ENCODE data around the gene BCL11A. TPM values are rescaled to one million over a fixed set of nuclear protein-coding genes. Genes with fewer than 3 reads are reported as not detected.

The BCL11A gene
- total RNA-seq, 1 donor from 2014 or later = 29.8 TPM

DNA sequence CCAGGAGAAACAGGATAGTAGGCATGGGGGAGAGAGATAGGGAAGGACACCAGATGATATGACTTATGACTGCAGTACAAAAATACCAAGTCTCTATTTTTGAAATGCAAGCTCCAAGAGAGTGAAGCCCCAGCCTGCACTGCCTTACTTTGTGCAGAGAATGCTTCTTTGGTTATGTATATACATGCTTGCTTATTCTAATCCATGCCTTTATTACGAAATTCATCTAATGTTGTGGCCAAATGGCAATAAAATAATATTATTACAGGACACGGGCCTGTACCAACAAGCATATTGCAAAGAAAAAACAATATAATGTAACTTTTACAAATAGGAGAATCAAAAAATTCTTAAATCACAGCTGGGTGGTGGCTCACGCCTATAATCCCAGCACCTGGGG lies 110.8 kb downstream of the BCL11A start:
- no peak overlapping the region for H3K27ac ChIP-seq (ENCODE audit: low read depth, low read length)
- H3K4me2 ChIP-seq (ENCODE audit: low read length) = no peak overlapping the region
- H3K4me3 ChIP-seq (ENCODE audit: insufficient read depth, low read depth, low read length) = no peak overlapping the region
- TF ChIP-seq, protein P1, sequence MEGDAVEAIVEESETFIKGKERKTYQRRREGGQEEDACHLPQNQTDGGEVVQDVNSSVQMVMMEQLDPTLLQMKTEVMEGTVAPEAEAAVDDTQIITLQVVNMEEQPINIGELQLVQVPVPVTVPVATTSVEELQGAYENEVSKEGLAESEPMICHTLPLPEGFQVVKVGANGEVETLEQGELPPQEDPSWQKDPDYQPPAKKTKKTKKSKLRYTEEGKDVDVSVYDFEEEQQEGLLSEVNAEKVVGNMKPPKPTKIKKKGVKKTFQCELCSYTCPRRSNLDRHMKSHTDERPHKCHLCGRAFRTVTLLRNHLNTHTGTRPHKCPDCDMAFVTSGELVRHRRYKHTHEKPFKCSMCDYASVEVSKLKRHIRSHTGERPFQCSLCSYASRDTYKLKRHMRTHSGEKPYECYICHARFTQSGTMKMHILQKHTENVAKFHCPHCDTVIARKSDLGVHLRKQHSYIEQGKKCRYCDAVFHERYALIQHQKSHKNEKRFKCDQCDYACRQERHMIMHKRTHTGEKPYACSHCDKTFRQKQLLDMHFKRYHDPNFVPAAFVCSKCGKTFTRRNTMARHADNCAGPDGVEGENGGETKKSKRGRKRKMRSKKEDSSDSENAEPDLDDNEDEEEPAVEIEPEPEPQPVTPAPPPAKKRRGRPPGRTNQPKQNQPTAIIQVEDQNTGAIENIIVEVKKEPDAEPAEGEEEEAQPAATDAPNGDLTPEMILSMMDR (IDR thresholded peaks at IDR 0.05; ENCODE audit: insufficient read depth, low read depth, low read length) = no peak
- no peak for TF ChIP-seq EZH2 (IDR thresholded peaks at IDR 0.05; ENCODE audit: insufficient read depth, low read length)
- H3K9me3 ChIP-seq (ENCODE audit: insufficient read depth, low read depth, low read length) = no peaks in the 10 kb centered on the region
- no peak for FAIRE-seq
- no peaks in the 10 kb centered on the region for H3K27me3 ChIP-seq (ENCODE audit: insufficient read depth, low read length)
- no peaks in the 10 kb centered on the region for H3K4me1 ChIP-seq (ENCODE audit: insufficient read depth, low read length)
- H2AFZ ChIP-seq (ENCODE audit: low read depth, low read length) = no peak overlapping the region
- no peak overlapping the region for H3K27ac Mint-ChIP-seq (ENCODE audit: unreplicated experiment)
- H3K9me3 Mint-ChIP-seq (ENCODE audit: unreplicated experiment) = no peaks in the 10 kb centered on the region
- no peaks in the 10 kb centered on the region for H3K36me3 ChIP-seq (ENCODE audit: insufficient read depth, low read length)
- no peaks in the 10 kb centered on the region for H3K36me3 Mint-ChIP-seq (ENCODE audit: low read depth, unreplicated experiment)
- peaks cover 4% of the 10 kb centered on the region for H3K27me3 Mint-ChIP-seq (ENCODE audit: low read depth, unreplicated experiment)
- H3K4me3 Mint-ChIP-seq (ENCODE audit: unreplicated experiment) = no peak overlapping the region
- no peaks in the 10 kb centered on the region for H3K79me2 ChIP-seq (ENCODE audit: insufficient read depth, low read length)
- H4K20me1 ChIP-seq (ENCODE audit: insufficient read depth, low read length) = no peaks in the 10 kb centered on the region
- no peak overlapping the region for H3K9ac ChIP-seq (ENCODE audit: low read length)
- no peak for DNase-seq (ENCODE audit: low read depth)
- no peaks in the 10 kb centered on the region for H3K4me1 Mint-ChIP-seq (ENCODE audit: low read depth, unreplicated experiment)

DNA sequence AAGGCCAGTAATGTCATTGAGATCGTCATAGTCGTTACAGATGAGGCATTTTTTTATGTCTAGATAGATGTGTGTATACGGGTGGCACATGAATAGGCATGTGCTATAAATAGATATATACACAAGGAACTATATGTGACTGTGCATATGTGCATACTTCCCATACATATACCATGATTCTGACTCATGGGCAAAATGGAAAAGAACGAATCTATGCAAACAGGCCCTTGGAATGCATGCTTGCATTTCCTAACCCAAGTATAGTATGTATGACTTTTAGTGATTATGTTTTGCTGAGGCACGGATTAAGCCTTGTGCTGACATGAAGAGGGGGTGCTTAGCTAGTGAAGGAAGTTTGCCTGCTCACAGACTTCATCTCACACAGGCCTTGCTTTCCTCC lies 111.7 kb downstream of the BCL11A start:
- Mint-ChIP-seq H3K9me3 (ENCODE audit: unreplicated experiment) (no peaks in the 10 kb centered on the region), H3K27ac (ENCODE audit: unreplicated experiment) (no peak overlapping the region), H3K27me3 (ENCODE audit: low read depth, unreplicated experiment) (peaks cover 4% of the 10 kb centered on the region), H3K4me3 (ENCODE audit: unreplicated experiment) (no peak overlapping the region), H3K4me1 (ENCODE audit: low read depth, unreplicated experiment) (no peaks in the 10 kb centered on the region), H3K36me3 (ENCODE audit: low read depth, unreplicated experiment) (no peaks in the 10 kb centered on the region)
- TF ChIP-seq EZH2 (IDR thresholded peaks at IDR 0.05; ENCODE audit: insufficient read depth, low read length) = no peak
- TF ChIP-seq, protein P1 (IDR thresholded peaks at IDR 0.05; ENCODE audit: insufficient read depth, low read depth, low read length) = no peak
- no peaks in the 10 kb centered on the region for H3K27me3 ChIP-seq (ENCODE audit: insufficient read depth, low read length)
- DNase-seq (ENCODE audit: low read depth) (no peak), FAIRE-seq (no peak)
- no peaks in the 10 kb centered on the region for H4K20me1 ChIP-seq (ENCODE audit: insufficient read depth, low read length)
- no peak overlapping the region for H2AFZ ChIP-seq (ENCODE audit: low read depth, low read length)
- H3K9me3 ChIP-seq (ENCODE audit: insufficient read depth, low read depth, low read length) = no peaks in the 10 kb centered on the region
- no peaks in the 10 kb centered on the region for H3K36me3 ChIP-seq (ENCODE audit: insufficient read depth, low read length)
- no peak overlapping the region for H3K4me2 ChIP-seq (ENCODE audit: low read length)
- no peaks in the 10 kb centered on the region for H3K4me1 ChIP-seq (ENCODE audit: insufficient read depth, low read length)
- no peaks in the 10 kb centered on the region for H3K79me2 ChIP-seq (ENCODE audit: insufficient read depth, low read length)
- no peak overlapping the region for H3K9ac ChIP-seq (ENCODE audit: low read length)
- no peak overlapping the region for H3K4me3 ChIP-seq (ENCODE audit: insufficient read depth, low read depth, low read length)
- no peak overlapping the region for H3K27ac ChIP-seq (ENCODE audit: low read depth, low read length)

DNA sequence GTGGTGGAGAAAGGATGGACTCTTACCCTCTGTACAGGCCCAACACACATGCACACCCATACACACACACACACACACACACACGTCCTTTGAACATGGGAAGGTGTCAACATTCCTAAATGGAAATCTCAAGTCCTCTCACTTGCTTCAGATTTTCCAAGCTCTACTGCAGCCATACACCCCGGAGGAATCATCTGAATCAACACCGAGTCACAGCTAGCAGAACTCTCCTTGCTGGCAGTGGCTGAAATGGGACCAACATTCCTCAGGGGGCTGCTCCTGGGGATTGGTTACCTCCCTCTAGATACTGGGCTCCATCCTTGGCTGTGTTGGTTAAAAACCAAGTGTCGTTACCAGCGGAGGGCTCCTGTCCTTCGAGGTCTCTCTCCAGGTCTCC lies 112.7 kb downstream of the BCL11A start:
- Histone ChIP-seq H2AFZ (ENCODE audit: low read depth, low read length) (no peak overlapping the region), H3K27me3 (ENCODE audit: insufficient read depth, low read length) (no peaks in the 10 kb centered on the region), H3K79me2 (ENCODE audit: insufficient read depth, low read length) (no peaks in the 10 kb centered on the region), H3K4me3 (ENCODE audit: insufficient read depth, low read depth, low read length) (no peak overlapping the region), H3K27ac (ENCODE audit: low read depth, low read length) (no peak overlapping the region), H3K4me1 (ENCODE audit: insufficient read depth, low read length) (no peaks in the 10 kb centered on the region), H4K20me1 (ENCODE audit: insufficient read depth, low read length) (no peaks in the 10 kb centered on the region), H3K9ac (ENCODE audit: low read length) (no peak overlapping the region), H3K36me3 (ENCODE audit: insufficient read depth, low read length) (no peaks in the 10 kb centered on the region), H3K9me3 (ENCODE audit: insufficient read depth, low read depth, low read length) (no peaks in the 10 kb centered on the region), H3K4me2 (ENCODE audit: low read length) (no peak overlapping the region)
- Mint-ChIP-seq H3K27me3 (ENCODE audit: low read depth, unreplicated experiment) (no peaks in the 10 kb centered on the region), H3K4me3 (ENCODE audit: unreplicated experiment) (no peak overlapping the region), H3K36me3 (ENCODE audit: low read depth, unreplicated experiment) (no peaks in the 10 kb centered on the region), H3K9me3 (ENCODE audit: unreplicated experiment) (no peaks in the 10 kb centered on the region), H3K27ac (ENCODE audit: unreplicated experiment) (no peak overlapping the region), H3K4me1 (ENCODE audit: low read depth, unreplicated experiment) (no peaks in the 10 kb centered on the region)
- TF ChIP-seq, protein P1 (IDR thresholded peaks at IDR 0.05; ENCODE audit: insufficient read depth, low read depth, low read length) = no peak
- no peak for TF ChIP-seq EZH2 (IDR thresholded peaks at IDR 0.05; ENCODE audit: insufficient read depth, low read length)
- no peak for DNase-seq (ENCODE audit: low read depth)
- no peak for FAIRE-seq
